Vagina (tissue), 2 donors: ENCODE measurements around the gene SUSD5.

Experiments
- CTCF ChIP-seq, 3 experiments: fragments of 450-650 bp in 2 of 3; fragments of 200-600 bp in 1 of 3; sonication (generic) in 1 of 3; IDR thresholded peaks; one replicate each; pipeline ENCODE4 v1.5.1; 2017 to 2019; ENCODE audit warnings: antibody characterized with exemption in 3 of 3, mild to moderate bottlenecking in 2 of 3, moderate library complexity in 2 of 3
- POLR2A ChIP-seq, 2 donors: fragments of 450-650 bp; IDR thresholded peaks; one replicate each; pipeline ENCODE4 v1.6.1; 2017; ENCODE audit warnings: antibody characterized with exemption in 2 of 2, mild to moderate bottlenecking in 2 of 2, moderate library complexity in 2 of 2
- POLR2AphosphoS5 ChIP-seq, 2 donors: sonication (generic); formaldehyde crosslinking; IDR thresholded peaks; one replicate each; pipeline ENCODE4 v1.9.0; 2017; ENCODE audit warnings: antibody characterized with exemption in 2 of 2, mild to moderate bottlenecking in 2 of 2, low read depth in 1 of 2; ENCODE audit not compliant: insufficient read depth in 1 of 2

- TF ChIP-seq CTCF (IDR thresholded peaks at IDR 0.05) = no peak
- no peak for TF ChIP-seq POLR2AphosphoS5 (IDR thresholded peaks at IDR 0.05; ENCODE audit: insufficient read depth in 1 of 2, low read depth in 1 of 2)
- TF ChIP-seq POLR2A (IDR thresholded peaks at IDR 0.05) = no peak
Observed at GRCh38 chr3:33145901-33146580, 72.6 kb downstream of the SUSD5 start.
